Measurements from ENCODE around the gene CCDC148. TPM values are rescaled to one million over a fixed set of nuclear protein-coding genes. Genes with fewer than 3 reads are reported as not detected.

CCDC148 gene
- polyA plus RNA-seq, 4 donors, result 0.09 to 0.37 TPM; not detected in 2

DNA sequence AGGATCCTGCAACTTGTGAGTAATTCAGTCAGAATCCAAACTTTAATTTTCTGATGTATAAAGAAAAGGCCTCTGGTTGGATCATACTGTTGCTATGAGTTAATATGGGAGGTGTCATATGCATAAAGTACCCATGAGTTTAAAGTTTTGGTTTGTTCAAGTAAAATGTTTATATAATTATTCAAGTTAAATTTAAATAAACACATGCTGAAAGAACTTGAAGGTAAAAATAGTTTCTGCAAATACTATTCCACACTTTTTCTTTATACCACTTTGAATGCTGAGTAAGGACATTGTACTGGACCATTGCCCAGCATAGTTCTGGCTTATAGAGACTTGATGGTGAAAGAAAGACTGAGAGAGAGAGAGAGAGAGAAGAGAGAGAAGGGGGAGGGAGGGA, 30.9 kb upstream of the CCDC148 start:
- Histone ChIP-seq H3K36me3 (ENCODE audit: control insufficient read depth in 3 of 3, insufficient read depth in 2 of 3, low read depth in 1 of 3, low read length in 3 of 3) (no peaks in the 10 kb centered on the region), H3K27ac (ENCODE audit: low read depth in 1 of 3, low read length in 2 of 3) (no peak overlapping the region), H3K27me3 (ENCODE audit: control insufficient read depth in 3 of 3, insufficient read depth in 3 of 3, low read length in 3 of 3) (no peaks in the 10 kb centered on the region), H3K4me1 (ENCODE audit: control insufficient read depth in 3 of 3, insufficient read depth in 2 of 3, low read depth in 1 of 3, low read length in 2 of 3) (peaks cover 0 to 5% (median 0%) of the 10 kb centered on the region in 3 donors), H3K4me3 (ENCODE audit: low read depth in 1 of 3, low read length in 3 of 3) (no peak overlapping the region), H3K9me3 (ENCODE audit: control insufficient read depth in 2 of 2, insufficient read depth in 1 of 2, low read depth in 1 of 2, low read length in 1 of 2) (no peaks in the 10 kb centered on the region)
- FAIRE-seq, result no peak
- no peak for DNase-seq

DNA sequence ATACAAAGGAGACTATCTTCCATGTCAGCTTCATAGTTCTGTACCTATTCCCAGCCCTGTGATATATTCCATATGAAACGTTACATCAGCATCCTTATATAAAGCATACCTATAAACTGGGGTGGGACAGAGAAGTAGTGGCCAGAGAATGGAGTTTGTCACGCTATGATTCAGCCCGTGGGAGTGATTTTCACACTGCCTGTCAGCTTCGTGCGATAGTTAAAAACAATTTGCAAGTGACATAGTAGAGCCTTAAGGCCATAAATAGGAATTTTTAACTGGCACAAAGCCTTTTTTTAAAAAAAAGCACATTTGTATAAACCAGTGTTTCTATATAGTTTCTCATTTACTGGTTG, 30.4 kb upstream of the CCDC148 start:
- no peak for DNase-seq
- Histone ChIP-seq H3K9me3 (ENCODE audit: control insufficient read depth in 2 of 2, insufficient read depth in 1 of 2, low read depth in 1 of 2, low read length in 1 of 2) (no peaks in the 10 kb centered on the region), H3K4me3 (ENCODE audit: low read depth in 1 of 3, low read length in 3 of 3) (no peak overlapping the region), H3K36me3 (ENCODE audit: control insufficient read depth in 3 of 3, insufficient read depth in 2 of 3, low read depth in 1 of 3, low read length in 3 of 3) (no peaks in the 10 kb centered on the region), H3K27ac (ENCODE audit: low read depth in 1 of 3, low read length in 2 of 3) (no peak overlapping the region), H3K4me1 (ENCODE audit: control insufficient read depth in 3 of 3, insufficient read depth in 2 of 3, low read depth in 1 of 3, low read length in 2 of 3) (peaks cover 0 to 5% (median 0%) of the 10 kb centered on the region in 3 donors), H3K27me3 (ENCODE audit: control insufficient read depth in 3 of 3, insufficient read depth in 3 of 3, low read length in 3 of 3) (no peaks in the 10 kb centered on the region)
- 73 to 82% (median 79%) methylated on average over 5 of the region's 5 CpGs for WGBS, 3 donors
- FAIRE-seq, result no peak

DNA sequence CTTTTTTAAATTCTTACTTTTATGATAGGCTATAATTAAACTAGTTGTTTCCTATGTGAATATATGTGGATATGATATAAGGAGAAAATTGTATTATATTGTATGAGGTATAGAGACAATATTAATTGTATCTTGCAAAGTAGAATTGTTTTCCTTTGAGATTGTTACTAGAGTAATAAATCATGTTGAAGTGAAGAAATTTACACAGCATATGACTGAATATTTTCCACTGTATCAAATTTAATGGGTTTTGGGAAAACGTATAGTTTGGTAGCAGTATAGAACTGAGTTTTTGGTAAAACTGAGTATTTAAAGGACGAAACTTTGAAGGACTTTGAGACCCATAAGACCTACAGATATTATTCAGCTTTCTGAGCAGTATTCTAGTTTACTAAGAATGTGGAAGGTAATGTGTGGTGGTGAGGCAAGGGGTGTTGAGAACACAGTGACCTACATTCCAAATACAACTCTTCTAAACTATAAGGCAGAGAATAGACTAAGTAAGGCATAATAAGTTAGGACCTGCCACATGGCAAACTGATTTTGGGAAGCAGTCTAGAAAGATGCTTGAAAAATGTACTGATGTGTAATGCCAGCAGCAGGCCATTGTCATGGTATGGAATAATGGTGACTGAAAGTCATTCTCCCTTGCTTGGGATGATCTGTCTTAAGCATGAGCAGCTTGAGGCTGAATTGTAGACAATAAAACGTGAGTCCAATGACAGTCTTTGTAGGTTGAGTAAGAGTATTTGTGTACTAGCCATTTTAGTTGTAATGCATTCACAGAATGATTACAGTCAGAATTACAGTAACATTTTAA, 29.8 kb upstream of the CCDC148 start:
- no peak overlapping the region for H3K27ac ChIP-seq (ENCODE audit: low read depth in 1 of 3, low read length in 2 of 3)
- no peak overlapping the region for H3K4me3 ChIP-seq (ENCODE audit: low read depth in 1 of 3, low read length in 3 of 3)
- DNase-seq (no peak), FAIRE-seq (no peak)
- 79 to 88% (median 88%) methylated on average over 3 of the region's 3 CpGs for WGBS, 3 donors
- no peaks in the 10 kb centered on the region for H3K36me3 ChIP-seq (ENCODE audit: control insufficient read depth in 3 of 3, insufficient read depth in 2 of 3, low read depth in 1 of 3, low read length in 3 of 3)
- no peaks in the 10 kb centered on the region for H3K27me3 ChIP-seq (ENCODE audit: control insufficient read depth in 3 of 3, insufficient read depth in 3 of 3, low read length in 3 of 3)
- H3K9me3 ChIP-seq (ENCODE audit: control insufficient read depth in 2 of 2, insufficient read depth in 1 of 2, low read depth in 1 of 2, low read length in 1 of 2), result no peaks in the 10 kb centered on the region
- H3K4me1 ChIP-seq (ENCODE audit: control insufficient read depth in 3 of 3, insufficient read depth in 2 of 3, low read depth in 1 of 3, low read length in 2 of 3), result peaks cover 0 to 5% (median 0%) of the 10 kb centered on the region in 3 donors

DNA sequence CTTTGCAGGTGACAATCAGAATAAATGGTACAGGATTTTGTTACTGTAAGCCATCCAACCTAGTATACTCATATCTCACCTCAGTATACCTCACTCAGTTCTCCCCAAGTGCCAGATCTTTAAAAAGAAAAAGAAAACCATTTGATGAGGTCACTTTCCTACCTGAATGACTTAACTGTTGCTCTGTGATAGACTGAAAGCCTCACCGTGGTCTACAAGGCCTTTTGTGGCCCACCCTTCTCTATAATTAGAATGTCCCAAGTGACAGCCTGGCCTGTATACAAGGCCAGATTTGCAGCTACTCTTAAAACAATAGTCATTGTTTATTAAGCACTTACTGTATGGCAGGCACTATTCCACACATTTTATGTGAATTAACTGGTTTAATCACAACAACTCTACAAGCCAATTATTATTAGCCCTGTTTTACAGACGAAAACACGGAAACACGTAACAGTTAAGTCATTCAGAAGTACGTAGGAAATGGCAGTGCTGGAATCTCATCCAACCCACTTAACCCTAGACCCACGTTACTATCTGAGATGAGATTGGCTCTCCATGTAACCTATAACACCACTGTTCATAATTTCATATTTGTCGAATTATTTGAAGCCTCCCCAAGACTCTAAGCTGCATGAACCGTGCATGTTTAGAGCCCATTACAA, 28.5 kb upstream of the CCDC148 start:
- Histone ChIP-seq H3K9me3 (ENCODE audit: control insufficient read depth in 2 of 2, insufficient read depth in 1 of 2, low read depth in 1 of 2, low read length in 1 of 2) (no peaks in the 10 kb centered on the region), H3K4me1 (ENCODE audit: control insufficient read depth in 3 of 3, insufficient read depth in 2 of 3, low read depth in 1 of 3, low read length in 2 of 3) (peaks cover 0 to 3% (median 0%) of the 10 kb centered on the region in 3 donors), H3K36me3 (ENCODE audit: control insufficient read depth in 3 of 3, insufficient read depth in 2 of 3, low read depth in 1 of 3, low read length in 3 of 3) (no peaks in the 10 kb centered on the region), H3K27me3 (ENCODE audit: control insufficient read depth in 3 of 3, insufficient read depth in 3 of 3, low read length in 3 of 3) (no peaks in the 10 kb centered on the region), H3K27ac (ENCODE audit: low read depth in 1 of 3, low read length in 2 of 3) (no peak overlapping the region), H3K4me3 (ENCODE audit: low read depth in 1 of 3, low read length in 3 of 3) (no peak overlapping the region)
- no peak for DNase-seq
- FAIRE-seq, result no peak
- 79 to 91% (median 84%) methylated on average over 8 of the region's 8 CpGs for WGBS, 3 donors

DNA sequence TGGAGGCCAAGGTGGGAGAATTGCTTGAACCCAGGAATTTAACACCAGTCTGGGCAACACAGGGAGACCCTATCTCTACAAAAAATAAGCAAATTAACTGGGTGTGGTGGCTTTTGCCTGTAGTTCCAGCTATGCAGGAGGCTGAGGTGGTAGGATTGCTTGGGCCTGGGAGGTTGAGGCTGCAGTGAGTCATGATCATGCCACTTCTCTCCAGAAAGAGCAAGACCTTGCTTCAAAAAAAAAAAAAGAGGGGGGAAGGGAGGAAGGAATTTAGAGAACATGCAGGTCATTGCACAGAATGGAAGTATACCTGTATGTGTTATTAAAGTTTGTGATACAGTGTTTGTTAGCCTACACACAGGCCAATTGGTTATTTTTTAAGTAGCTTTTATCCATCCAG, 26.0 kb upstream of the CCDC148 start:
- H3K27me3 ChIP-seq (ENCODE audit: control insufficient read depth in 3 of 3, insufficient read depth in 3 of 3, low read length in 3 of 3), result no peaks in the 10 kb centered on the region
- peaks cover 0 to 3% (median 0%) of the 10 kb centered on the region in 3 donors for H3K36me3 ChIP-seq (ENCODE audit: control insufficient read depth in 3 of 3, insufficient read depth in 2 of 3, low read depth in 1 of 3, low read length in 3 of 3)
- peaks cover 0 to 2% (median 0%) of the 10 kb centered on the region in 3 donors for H3K4me1 ChIP-seq (ENCODE audit: control insufficient read depth in 3 of 3, insufficient read depth in 2 of 3, low read depth in 1 of 3, low read length in 2 of 3)
- DNase-seq (no peak), FAIRE-seq (no peak)
- no peaks in the 10 kb centered on the region for H3K9me3 ChIP-seq (ENCODE audit: control insufficient read depth in 2 of 2, insufficient read depth in 1 of 2, low read depth in 1 of 2, low read length in 1 of 2)
- no peak overlapping the region for H3K4me3 ChIP-seq (ENCODE audit: low read depth in 1 of 3, low read length in 3 of 3)
- H3K27ac ChIP-seq (ENCODE audit: low read depth in 1 of 3, low read length in 2 of 3), result no peak overlapping the region

DNA sequence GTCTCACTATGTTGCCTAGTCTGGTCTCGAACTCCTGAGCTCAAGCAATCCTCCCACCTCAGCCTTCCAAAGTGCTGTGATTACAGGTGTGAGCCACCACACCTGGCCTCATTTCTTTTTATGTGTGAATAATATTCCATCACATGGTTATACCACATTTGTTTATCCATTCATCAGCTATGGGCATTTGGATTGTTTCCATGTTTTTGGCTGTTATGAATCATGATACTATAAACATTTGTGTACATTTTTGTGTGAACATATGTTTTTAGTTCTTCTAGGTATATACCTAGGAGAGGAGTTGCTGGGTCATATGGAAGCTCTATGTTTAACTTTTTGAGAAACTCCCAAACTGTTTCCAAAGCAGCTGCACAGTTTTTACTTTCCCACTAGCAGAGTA, 24.6 kb upstream of the CCDC148 start:
- no peaks in the 10 kb centered on the region for H3K27me3 ChIP-seq (ENCODE audit: control insufficient read depth in 3 of 3, insufficient read depth in 3 of 3, low read length in 3 of 3)
- peaks cover 0 to 5% (median 0%) of the 10 kb centered on the region in 3 donors for H3K36me3 ChIP-seq (ENCODE audit: control insufficient read depth in 3 of 3, insufficient read depth in 2 of 3, low read depth in 1 of 3, low read length in 3 of 3)
- H3K4me3 ChIP-seq (ENCODE audit: low read depth in 1 of 3, low read length in 3 of 3), result no peak overlapping the region
- H3K27ac ChIP-seq (ENCODE audit: low read depth in 1 of 3, low read length in 2 of 3), result no peak overlapping the region
- WGBS, 3 donors, result 92 to 96% (median 93%) methylated on average over 1 of the region's 1 CpG
- FAIRE-seq (no peak), DNase-seq (no peak)
- H3K4me1 ChIP-seq (ENCODE audit: control insufficient read depth in 3 of 3, insufficient read depth in 2 of 3, low read depth in 1 of 3, low read length in 2 of 3), result peaks cover 0 to 6% (median 0%) of the 10 kb centered on the region in 3 donors
- H3K9me3 ChIP-seq (ENCODE audit: control insufficient read depth in 2 of 2, insufficient read depth in 1 of 2, low read depth in 1 of 2, low read length in 1 of 2), result no peaks in the 10 kb centered on the region

DNA sequence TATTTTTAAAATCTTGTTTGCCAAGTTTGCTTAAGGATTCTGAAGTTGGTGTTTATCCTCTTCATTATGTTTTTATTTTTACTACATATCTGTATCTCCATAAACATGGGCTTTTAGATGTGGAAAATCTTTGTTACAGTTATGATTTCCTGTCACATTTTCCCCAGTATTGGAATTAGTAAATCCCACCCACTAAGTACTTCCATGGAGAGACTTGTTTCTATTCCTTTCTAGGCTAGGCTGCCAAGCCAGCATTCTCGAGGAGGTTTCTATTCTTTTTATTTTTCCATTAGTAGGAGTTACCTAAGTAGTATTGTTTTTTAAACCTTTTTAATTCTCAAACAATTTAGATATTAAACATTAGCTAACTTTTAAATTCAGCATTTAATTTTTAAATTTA, 22.3 kb upstream of the CCDC148 start:
- DNase-seq, result no peak
- Histone ChIP-seq H3K27ac (ENCODE audit: low read depth in 1 of 3, low read length in 2 of 3) (no peak overlapping the region), H3K27me3 (ENCODE audit: control insufficient read depth in 3 of 3, insufficient read depth in 3 of 3, low read length in 3 of 3) (no peaks in the 10 kb centered on the region), H3K9me3 (ENCODE audit: control insufficient read depth in 2 of 2, insufficient read depth in 1 of 2, low read depth in 1 of 2, low read length in 1 of 2) (no peaks in the 10 kb centered on the region), H3K4me3 (ENCODE audit: low read depth in 1 of 3, low read length in 3 of 3) (no peak overlapping the region), H3K4me1 (ENCODE audit: control insufficient read depth in 3 of 3, insufficient read depth in 2 of 3, low read depth in 1 of 3, low read length in 2 of 3) (peaks cover 0 to 6% (median 0%) of the 10 kb centered on the region in 3 donors), H3K36me3 (ENCODE audit: control insufficient read depth in 3 of 3, insufficient read depth in 2 of 3, low read depth in 1 of 3, low read length in 3 of 3) (peaks cover 0 to 5% (median 0%) of the 10 kb centered on the region in 3 donors)
- no peak for FAIRE-seq
- 59 to 80% (median 71%) methylated on average over 1 of the region's 1 CpG for WGBS, 3 donors

DNA sequence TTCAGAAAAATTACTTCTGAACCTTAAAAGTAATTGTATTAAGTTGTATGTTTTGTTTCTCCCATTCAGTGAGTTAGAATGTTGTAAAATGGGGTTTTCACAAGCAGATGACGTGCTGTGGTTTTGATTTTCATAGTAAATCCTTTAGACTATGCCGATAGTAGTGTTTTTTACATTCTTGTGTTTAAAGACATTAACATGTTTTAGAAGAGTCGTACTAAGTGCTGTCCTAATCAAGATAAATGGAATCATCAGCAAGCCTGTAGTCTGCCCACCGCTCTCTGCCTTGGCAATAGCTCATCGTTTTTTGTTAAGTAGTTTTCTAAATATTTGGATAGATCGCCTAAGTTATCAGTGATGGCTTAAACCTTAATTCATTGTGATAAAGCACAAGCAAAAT, 21.7 kb upstream of the CCDC148 start:
- WGBS, 3 donors, result 65 to 94% (median 84%) methylated on average over 6 of the region's 6 CpGs
- peaks cover 0 to 6% (median 0%) of the 10 kb centered on the region in 3 donors for H3K4me1 ChIP-seq (ENCODE audit: control insufficient read depth in 3 of 3, insufficient read depth in 2 of 3, low read depth in 1 of 3, low read length in 2 of 3)
- H3K36me3 ChIP-seq (ENCODE audit: control insufficient read depth in 3 of 3, insufficient read depth in 2 of 3, low read depth in 1 of 3, low read length in 3 of 3), result peaks cover 0 to 5% (median 0%) of the 10 kb centered on the region in 3 donors
- DNase-seq, result no peak
- no peak overlapping the region for H3K4me3 ChIP-seq (ENCODE audit: low read depth in 1 of 3, low read length in 3 of 3)
- H3K27me3 ChIP-seq (ENCODE audit: control insufficient read depth in 3 of 3, insufficient read depth in 3 of 3, low read length in 3 of 3), result no peaks in the 10 kb centered on the region
- H3K9me3 ChIP-seq (ENCODE audit: control insufficient read depth in 2 of 2, insufficient read depth in 1 of 2, low read depth in 1 of 2, low read length in 1 of 2), result no peaks in the 10 kb centered on the region
- FAIRE-seq, result no peak
- H3K27ac ChIP-seq (ENCODE audit: low read depth in 1 of 3, low read length in 2 of 3), result peak overlapping the region in 1 of 3 donors; percentile 27
